CD4-positive, alpha-beta T cell (primary cell): ENCODE data around the gene FGFR4. TPM values are rescaled to one million over a fixed set of nuclear protein-coding genes. Genes with fewer than 3 reads are reported as not detected.

ENCODE experiments used
- ATAC-seq: fragments of 200-7000 bp; cut with Tn5 transposase; one replicate; pipeline ENCODE4 v1.10.0; 2022; ENCODE audit warnings: mild to moderate bottlenecking; ENCODE audit not compliant: poor library complexity
- CTCF ChIA-PET: fragments of 350-600 bp; sonication (Branson Sonifier 250); formaldehyde crosslinking; loops from one replicate; lab custom pipeline; 2021; ENCODE audit warnings: antibody characterized with exemption, inconsistent platforms; lab: Charles Lee
- POLR2A ChIA-PET: fragments of 350-600 bp; sonication (Branson Sonifier 250); formaldehyde crosslinking; loops from one replicate; lab custom pipeline; 2021; ENCODE audit warnings: antibody characterized with exemption, inconsistent platforms; lab: Charles Lee
- DNase-seq, 14 experiments: peaks; one replicate each; pipeline ENCODE4 v3.0.0-alpha.2; 2013 to 2020; ENCODE audit warnings: mixed read lengths in 2 of 14
- H3K27ac ChIP-seq, 2 donors: one replicate each; pipeline versions ENCODE4 v1.5.1 to v1.7.0; 2013; ENCODE audit warnings: low read length in 2 of 2, low read depth in 1 of 2, mild to moderate bottlenecking in 1 of 2
- H3K27me3 ChIP-seq, 2 experiments: 1 replicate in 1 of 2; 2 replicates in 1 of 2; pipeline versions ENCODE4 v1.6.1 to v1.7.0; 2013; ENCODE audit warnings: low read length in 2 of 2, control low read depth in 1 of 2, mild to moderate bottlenecking in 1 of 2, moderate library complexity in 1 of 2; ENCODE audit not compliant: insufficient read depth in 2 of 2, control insufficient read depth in 1 of 2
- H3K36me3 ChIP-seq: one replicate; pipeline ENCODE4 v1.6.1; 2013; ENCODE audit warnings: low read length, control low read depth; ENCODE audit not compliant: insufficient read depth
- H3K4me1 ChIP-seq: one replicate; pipeline ENCODE4 v1.6.1; 2013; ENCODE audit warnings: low read length, control low read depth; ENCODE audit not compliant: insufficient read depth
- H3K4me3 ChIP-seq: one replicate; pipeline ENCODE4 v1.5.1; 2013; ENCODE audit warnings: mild to moderate bottlenecking, low read length, moderate library complexity
- H3K9me3 ChIP-seq, 2 experiments: 1 replicate in 1 of 2; 2 replicates in 1 of 2; pipeline versions ENCODE4 v1.6.1 to v1.7.0; 2013; ENCODE audit warnings: low read length in 2 of 2, mild to moderate bottlenecking in 2 of 2, control low read depth in 1 of 2, moderate library complexity in 1 of 2; ENCODE audit not compliant: control insufficient read depth in 1 of 2, insufficient read depth in 1 of 2
- H3K27ac Mint-ChIP-seq: one replicate; pipeline ENCODE4 v1.8.0; 2020; ENCODE audit warnings: mixed read lengths
- H3K27me3 Mint-ChIP-seq: one replicate; pipeline ENCODE4 v1.8.0; 2021; ENCODE audit warnings: mixed read lengths
- H3K36me3 Mint-ChIP-seq: one replicate; pipeline ENCODE4 v1.8.0; 2021; ENCODE audit warnings: low read depth, mixed read lengths
- H3K4me1 Mint-ChIP-seq: one replicate; pipeline ENCODE4 v1.8.0; 2021; ENCODE audit warnings: low read depth, mixed read lengths
- H3K4me3 Mint-ChIP-seq: one replicate; pipeline ENCODE4 v1.8.0; 2020; ENCODE audit warnings: mild to moderate bottlenecking, mixed read lengths
- H3K9me3 Mint-ChIP-seq: one replicate; pipeline ENCODE4 v1.8.0; 2020; ENCODE audit warnings: mixed read lengths
- CTCF ChIP-seq: fragments of 200-600 bp; IDR thresholded peaks from one replicate; pipeline ENCODE4 v1.8.0; 2022; ENCODE audit warnings: antibody characterized with exemption, mild to moderate bottlenecking
- intact Hi-C, 2 experiments: fragments of 100-400 bp; cut with DNase I in 1 of 2; cut with micrococcal nuclease in 1 of 2; formaldehyde crosslinking; loops; one replicate each; pipeline versions ENCODE4 v1.15.1 to v1.9.0; 2023 to 2025; cut with DNase I, micrococcal nuclease
- total RNA-seq, 174 experiments: library from RNA in 2 of 174; stranded (reverse) in 2 of 174; gene quantifications; one replicate each; pipeline ENCODE4 v1.2.3 and lab custom pipeline; 2021 to 2026

Gene FGFR4
- total RNA-seq, 2 experiments from 2014 or later: 2.8 to 3.1 TPM

- intact Hi-C loops: loop anchor here (2.0 to 10.0 kb wide), 9 partner anchors 39 to 1381 kb away; partner anchors contain the start of gene MXD3 (in 1 of the 2)
- Mint-ChIP-seq H3K4me3 (no peak overlapping the region), H3K9me3 (no peaks in the 10 kb centered on the region), H3K36me3 (no peaks in the 10 kb centered on the region), H3K4me1 (peaks cover 15% of the 10 kb centered on the region), H3K27ac (no peak overlapping the region), H3K27me3 (no peaks in the 10 kb centered on the region)
- ChIA-PET POLR2A (no interaction called here), CTCF (interaction anchor here (0.6 to 1.9 kb wide), 11 partner anchors 14 to 451 kb away, joined by 3 to 9 read pairs (median 3); partner anchors contain the start of gene FGFR4)
- TF ChIP-seq CTCF: peak; percentile 95
- Histone ChIP-seq H3K4me1 (peaks cover 20% of the 10 kb centered on the region), H3K36me3 (no peaks in the 10 kb centered on the region), H3K27me3 (no peaks in the 10 kb centered on the region), H3K4me3 (no peak overlapping the region), H3K27ac (no peak overlapping the region), H3K9me3 (no peaks in the 10 kb centered on the region)
- DNase-seq: peak; percentile 37 to 78 (median 49)
- ATAC-seq: peak; percentile 52
Measured at GRCh38 chr5:177111720-177112394, 25.1 kb downstream of the FGFR4 start.

GRCh38 chr5:177112589-177113220 lies 26.0 kb downstream of the FGFR4 start:
- no peak overlapping the region for H3K4me3 Mint-ChIP-seq
- intact Hi-C loops: loop anchor here (2.0 to 10.0 kb wide), 9 partner anchors 40 to 1382 kb away; partner anchors contain the start of gene MXD3 (in 1 of the 2)
- POLR2A ChIA-PET: interaction anchor here (3.5 kb wide), 1 partner anchor 20 kb away, joined by 31 read pairs; the partner anchor contains the start of gene NSD1
- H3K36me3 ChIP-seq: no peaks in the 10 kb centered on the region
- peaks cover 20% of the 10 kb centered on the region for H3K4me1 Mint-ChIP-seq
- H3K9me3 ChIP-seq: no peaks in the 10 kb centered on the region
- peaks cover 26% of the 10 kb centered on the region for H3K4me1 ChIP-seq
- H3K4me3 ChIP-seq: no peak overlapping the region
- DNase-seq: no peak
- no peaks in the 10 kb centered on the region for H3K36me3 Mint-ChIP-seq
- ATAC-seq: no peak
- no peak for TF ChIP-seq CTCF
- no peaks in the 10 kb centered on the region for H3K27me3 ChIP-seq
- no peak overlapping the region for H3K27ac ChIP-seq
- H3K27ac Mint-ChIP-seq: no peak overlapping the region
- CTCF ChIA-PET: interaction anchor here (0.6 to 1.9 kb wide), 13 partner anchors 13 to 184 kb away, joined by 3 to 9 read pairs (median 3); partner anchors contain the start of gene FGFR4
- no peaks in the 10 kb centered on the region for H3K9me3 Mint-ChIP-seq
- no peaks in the 10 kb centered on the region for H3K27me3 Mint-ChIP-seq

DNA sequence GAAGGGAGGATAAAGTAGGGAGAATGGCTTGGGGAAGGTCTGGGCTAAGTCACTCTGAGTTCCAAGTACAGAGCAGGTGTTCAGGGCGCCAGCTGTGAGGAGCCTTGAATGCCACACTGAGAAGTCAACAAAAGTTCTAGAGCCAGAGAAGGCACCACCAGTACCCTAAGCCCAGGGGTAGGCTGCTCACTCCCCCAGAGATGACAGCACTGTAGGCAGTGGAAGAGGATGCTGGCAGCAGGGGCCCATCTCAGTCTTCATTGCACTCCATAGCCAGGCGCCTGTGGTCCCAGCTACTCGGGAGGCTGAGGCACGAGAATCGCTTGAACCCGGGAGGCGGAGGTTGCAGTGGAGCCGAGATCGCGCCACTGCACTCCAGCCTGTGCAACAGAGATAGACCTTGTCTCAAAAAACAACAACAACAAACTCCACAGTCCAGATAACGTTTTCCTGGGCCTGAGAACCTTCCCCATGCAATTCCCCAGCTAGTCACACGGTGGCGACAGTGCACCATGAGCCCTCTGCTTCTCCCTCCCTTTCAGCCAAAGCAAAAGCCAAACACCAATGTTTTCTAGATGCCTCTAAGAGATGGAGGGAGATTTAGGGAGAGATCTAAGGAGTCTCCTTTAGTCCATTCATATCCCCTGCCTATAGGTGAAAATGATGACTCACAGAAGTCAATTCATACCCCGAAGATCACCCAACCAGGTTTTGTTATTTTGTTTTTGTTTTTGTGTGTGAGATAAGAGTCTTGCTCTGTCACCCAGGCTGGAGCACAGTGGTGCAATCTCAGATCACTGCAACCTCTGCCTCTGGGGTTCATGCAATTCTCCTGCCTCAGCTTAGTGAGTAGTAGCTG lies 27.1 kb downstream of the FGFR4 start:
- Histone ChIP-seq H3K4me3 (no peak overlapping the region), H3K4me1 (peaks cover 26% of the 10 kb centered on the region), H3K27me3 (no peaks in the 10 kb centered on the region), H3K27ac (no peak overlapping the region), H3K36me3 (no peaks in the 10 kb centered on the region), H3K9me3 (no peaks in the 10 kb centered on the region)
- no peaks in the 10 kb centered on the region for H3K36me3 Mint-ChIP-seq
- DNase-seq (peak; percentile 60 to 90 (median 78)), ATAC-seq (peak; percentile 55)
- no peak overlapping the region for H3K4me3 Mint-ChIP-seq
- peaks cover 20% of the 10 kb centered on the region for H3K4me1 Mint-ChIP-seq
- no peaks in the 10 kb centered on the region for H3K27me3 Mint-ChIP-seq
- TF ChIP-seq CTCF: peak; percentile 99
- no peaks in the 10 kb centered on the region for H3K9me3 Mint-ChIP-seq
- CTCF ChIA-PET: interaction anchor here (0.6 to 1.6 kb wide), 36 partner anchors 9 to 387 kb away, joined by 3 to 12 read pairs (median 4); partner anchors contain the start of gene NSD1
- intact Hi-C loops: loop anchor here (1.0 to 10.0 kb wide), 12 partner anchors 20 to 1383 kb away; partner anchors contain the start of genes MXD3 (in 1 of the 2), NSD1 (in 1 of the 2), PRELID1 (in 1 of the 2) and RAB24 (in 1 of the 2)
- POLR2A ChIA-PET: interaction anchor here (1.2 to 3.5 kb wide), 3 partner anchors 19 to 196 kb away, joined by 3 to 31 read pairs (median 3); partner anchors contain the start of gene NSD1
- H3K27ac Mint-ChIP-seq: peak overlapping the region; percentile 0
